ENCODE measurements around the gene CTNND2. TPM values are rescaled to one million over a fixed set of nuclear protein-coding genes. Genes with fewer than 3 reads are reported as not detected.

CTNND2 gene
- total and polyA plus RNA-seq, 10 of the 15 experiments (the other 5 are each of a cell fraction or from before 2014, with no cell fraction given): 0.02 to 0.16 (median 0.04) TPM; not detected in 7

DNA sequence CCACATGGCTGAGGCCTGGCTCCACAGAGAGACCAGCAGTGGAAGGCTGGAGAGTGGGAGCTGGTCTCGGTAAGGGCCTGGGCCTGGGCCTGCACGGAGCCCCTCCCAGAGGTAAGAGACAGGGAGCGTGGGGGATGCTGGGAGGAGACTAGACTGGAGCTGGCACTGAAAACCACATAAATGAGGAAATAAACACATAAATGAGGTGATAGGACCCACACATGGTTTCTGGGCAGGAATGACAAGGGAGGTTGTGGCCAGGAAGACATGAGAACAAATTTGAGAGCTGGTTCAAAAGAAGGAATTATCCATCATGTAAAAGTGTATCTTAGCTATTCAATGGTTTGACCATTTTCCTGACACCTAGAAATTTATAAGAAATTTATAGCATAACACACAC is 691.5 kb downstream of the CTNND2 start:
- Histone ChIP-seq H4K20me1 (ENCODE audit: control insufficient read depth, insufficient read depth) (no peaks in the 10 kb centered on the region), H2AFZ (ENCODE audit: control insufficient read depth, low read depth, low read length) (no peak overlapping the region), H3K4me2 (ENCODE audit: control insufficient read depth, insufficient read depth) (no peak overlapping the region), H3K9ac (ENCODE audit: control insufficient read depth, insufficient read depth, low read length) (no peak overlapping the region), H3K36me3 (ENCODE audit: control insufficient read depth in 2 of 2, insufficient read depth in 2 of 2, low read length in 1 of 2) (no peaks in the 10 kb centered on the region), H3K27ac (ENCODE audit: control insufficient read depth, insufficient read depth) (no peak overlapping the region), H3K4me1 (ENCODE audit: control insufficient read depth, insufficient read depth, low read length) (no peaks in the 10 kb centered on the region), H3K79me2 (ENCODE audit: control insufficient read depth, insufficient read depth, low read length) (no peaks in the 10 kb centered on the region), H3K9me3 (replicated peaks; ENCODE audit: control insufficient read depth, insufficient read depth, low read length) (no peaks in the 10 kb centered on the region), H3K27me3 (replicated peaks in 1 of 2; ENCODE audit: control insufficient read depth in 2 of 2, insufficient read depth in 2 of 2, low read length in 1 of 2) (no peaks in the 10 kb centered on the region), H3K4me3 (no peak overlapping the region)
- BruUV-seq (replicated peaks): no TSS peak
- SMC1A ChIA-PET (ENCODE audit: uncharacterized antibody, unreplicated experiment): no interaction called here
- RAD21 ChIA-PET (ENCODE audit: unreplicated experiment): no interaction called here
- ATAC-seq (no peak), FAIRE-seq (no peak), DNase-seq (ENCODE audit: low read depth, low spot score) (no peak)
- in situ Hi-C loops (cut with MboI) (no loop called here), intact Hi-C loops (cut with micrococcal nuclease; ENCODE audit: unreplicated experiment) (no loop called here)
- TF ChIP-seq POLR2AphosphoS5 (IDR thresholded peaks at IDR 0.05; ENCODE audit: low read length) (no peak), ZNF207 (IDR thresholded peaks at IDR 0.05; ENCODE audit: borderline replicate concordance) (no peak), CEBPB (IDR thresholded peaks at IDR 0.05; ENCODE audit: borderline replicate concordance in 1 of 2, low read depth in 2 of 2, low read length in 2 of 2) (no peak), KAT2A (conservative IDR thresholded peaks at IDR 0.05; ENCODE audit: control insufficient read depth, low read depth, low read length) (no peak), EZH2 (IDR thresholded peaks at IDR 0.05; ENCODE audit: borderline replicate concordance, control insufficient read depth, low read depth, low read length) (no peak), ZBED1 (IDR thresholded peaks at IDR 0.05; ENCODE audit: borderline replicate concordance) (no peak), RBBP5 (conservative IDR thresholded peaks at IDR 0.05) (no peak), TBL1XR1 (IDR thresholded peaks at IDR 0.05; ENCODE audit: low read depth, low read length) (no peak)
- TF ChIP-seq, protein P1, sequence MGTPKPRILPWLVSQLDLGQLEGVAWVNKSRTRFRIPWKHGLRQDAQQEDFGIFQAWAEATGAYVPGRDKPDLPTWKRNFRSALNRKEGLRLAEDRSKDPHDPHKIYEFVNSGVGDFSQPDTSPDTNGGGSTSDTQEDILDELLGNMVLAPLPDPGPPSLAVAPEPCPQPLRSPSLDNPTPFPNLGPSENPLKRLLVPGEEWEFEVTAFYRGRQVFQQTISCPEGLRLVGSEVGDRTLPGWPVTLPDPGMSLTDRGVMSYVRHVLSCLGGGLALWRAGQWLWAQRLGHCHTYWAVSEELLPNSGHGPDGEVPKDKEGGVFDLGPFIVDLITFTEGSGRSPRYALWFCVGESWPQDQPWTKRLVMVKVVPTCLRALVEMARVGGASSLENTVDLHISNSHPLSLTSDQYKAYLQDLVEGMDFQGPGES (IDR thresholded peaks at IDR 0.05): no peak
- TF ChIP-seq, protein P2, sequence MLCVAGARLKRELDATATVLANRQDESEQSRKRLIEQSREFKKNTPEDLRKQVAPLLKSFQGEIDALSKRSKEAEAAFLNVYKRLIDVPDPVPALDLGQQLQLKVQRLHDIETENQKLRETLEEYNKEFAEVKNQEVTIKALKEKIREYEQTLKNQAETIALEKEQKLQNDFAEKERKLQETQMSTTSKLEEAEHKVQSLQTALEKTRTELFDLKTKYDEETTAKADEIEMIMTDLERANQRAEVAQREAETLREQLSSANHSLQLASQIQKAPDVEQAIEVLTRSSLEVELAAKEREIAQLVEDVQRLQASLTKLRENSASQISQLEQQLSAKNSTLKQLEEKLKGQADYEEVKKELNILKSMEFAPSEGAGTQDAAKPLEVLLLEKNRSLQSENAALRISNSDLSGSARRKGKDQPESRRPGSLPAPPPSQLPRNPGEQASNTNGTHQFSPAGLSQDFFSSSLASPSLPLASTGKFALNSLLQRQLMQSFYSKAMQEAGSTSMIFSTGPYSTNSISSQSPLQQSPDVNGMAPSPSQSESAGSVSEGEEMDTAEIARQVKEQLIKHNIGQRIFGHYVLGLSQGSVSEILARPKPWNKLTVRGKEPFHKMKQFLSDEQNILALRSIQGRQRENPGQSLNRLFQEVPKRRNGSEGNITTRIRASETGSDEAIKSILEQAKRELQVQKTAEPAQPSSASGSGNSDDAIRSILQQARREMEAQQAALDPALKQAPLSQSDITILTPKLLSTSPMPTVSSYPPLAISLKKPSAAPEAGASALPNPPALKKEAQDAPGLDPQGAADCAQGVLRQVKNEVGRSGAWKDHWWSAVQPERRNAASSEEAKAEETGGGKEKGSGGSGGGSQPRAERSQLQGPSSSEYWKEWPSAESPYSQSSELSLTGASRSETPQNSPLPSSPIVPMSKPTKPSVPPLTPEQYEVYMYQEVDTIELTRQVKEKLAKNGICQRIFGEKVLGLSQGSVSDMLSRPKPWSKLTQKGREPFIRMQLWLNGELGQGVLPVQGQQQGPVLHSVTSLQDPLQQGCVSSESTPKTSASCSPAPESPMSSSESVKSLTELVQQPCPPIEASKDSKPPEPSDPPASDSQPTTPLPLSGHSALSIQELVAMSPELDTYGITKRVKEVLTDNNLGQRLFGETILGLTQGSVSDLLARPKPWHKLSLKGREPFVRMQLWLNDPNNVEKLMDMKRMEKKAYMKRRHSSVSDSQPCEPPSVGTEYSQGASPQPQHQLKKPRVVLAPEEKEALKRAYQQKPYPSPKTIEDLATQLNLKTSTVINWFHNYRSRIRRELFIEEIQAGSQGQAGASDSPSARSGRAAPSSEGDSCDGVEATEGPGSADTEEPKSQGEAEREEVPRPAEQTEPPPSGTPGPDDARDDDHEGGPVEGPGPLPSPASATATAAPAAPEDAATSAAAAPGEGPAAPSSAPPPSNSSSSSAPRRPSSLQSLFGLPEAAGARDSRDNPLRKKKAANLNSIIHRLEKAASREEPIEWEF (IDR thresholded peaks at IDR 0.05; ENCODE audit: insufficient replicate concordance, low read depth, low read length): no peak
- 0% methylated on average over 3 of the region's 3 CpGs for WGBS (ENCODE audit: insufficient coverage, insufficient replicate concordance, low lambda C conversion rate, missing lambda C conversion rate)
- CTCF ChIA-PET: no interaction called here
- POLR2A ChIA-PET: no interaction called here

Data from GM12878 (cell line).